Naive thymus-derived CD8-positive, alpha-beta T cell (primary cell): ENCODE data around the gene STK32B. TPM values are rescaled to one million over a fixed set of nuclear protein-coding genes. Genes with fewer than 3 reads are reported as not detected.

Source experiments
- ATAC-seq, 2 donors: fragments of 150-1000 bp; cut with Tn5 transposase in 1 of 2; sonication (Bioruptor Pico), chemical (Tn5 transposase) in 1 of 2; 1 replicate in 1 of 2; 2 replicates in 1 of 2; pipeline ENCODE4 v1.10.0; 2021; ENCODE audit warnings: mild to moderate bottlenecking in 2 of 2, moderate library complexity in 2 of 2
- POLR2A ChIA-PET: fragments of 350-600 bp; sonication (Branson Sonifier 250); formaldehyde crosslinking; loops from one replicate; lab custom pipeline; 2021; ENCODE audit warnings: antibody characterized with exemption; lab: Charles Lee
- DNase-seq, 10 donors: peaks; one replicate each; pipeline versions ENCODE4 v3.0.0 to v3.0.0-alpha.2; 2020 to 2022
- H3K27ac Mint-ChIP-seq, 10 donors: one replicate each; pipeline ENCODE4 v1.8.0; 2020 to 2022; ENCODE audit warnings: mild to moderate bottlenecking in 10 of 10, mixed read lengths in 10 of 10, moderate library complexity in 4 of 10, inconsistent platforms in 1 of 10
- H3K27me3 Mint-ChIP-seq, 5 donors: one replicate each; pipeline ENCODE4 v1.8.0; 2021 to 2022; ENCODE audit warnings: mixed read lengths in 5 of 5
- H3K36me3 Mint-ChIP-seq, 3 donors: one replicate each; pipeline ENCODE4 v1.8.0; 2020 to 2022; ENCODE audit warnings: mixed read lengths in 3 of 3, mild to moderate bottlenecking in 2 of 3, inconsistent platforms in 1 of 3
- H3K4me1 Mint-ChIP-seq, 4 donors: one replicate each; pipeline ENCODE4 v1.8.0; 2021 to 2022; ENCODE audit warnings: mixed read lengths in 4 of 4
- H3K4me3 Mint-ChIP-seq, 10 donors: one replicate each; pipeline ENCODE4 v1.8.0; 2020 to 2022; ENCODE audit warnings: mild to moderate bottlenecking in 10 of 10, mixed read lengths in 10 of 10, moderate library complexity in 6 of 10, inconsistent platforms in 1 of 10
- H3K9me3 Mint-ChIP-seq, 9 donors: one replicate each; pipeline ENCODE4 v1.8.0; 2020 to 2022; ENCODE audit warnings: mixed read lengths in 9 of 9, mild to moderate bottlenecking in 3 of 9, inconsistent platforms in 1 of 9, moderate library complexity in 1 of 9
- polyA plus RNA-seq, 3 donors: library from polyadenylated mRNA; unstranded; fragments of 300-500 nt; fragmentation: Illumina TruSeq; gene quantifications; one replicate each; pipeline ENCODE4 v1.2.3, GENCODE V29; 2021
- total RNA-seq, 8 experiments: library from RNA in 2 of 8; stranded (reverse) in 2 of 8; gene quantifications; one replicate each; pipeline ENCODE4 v1.2.3 and lab custom pipeline; 2021 to 2026

The STK32B gene
- total and polyA plus RNA-seq, 5 experiments from 2014 or later = not detected

DNA sequence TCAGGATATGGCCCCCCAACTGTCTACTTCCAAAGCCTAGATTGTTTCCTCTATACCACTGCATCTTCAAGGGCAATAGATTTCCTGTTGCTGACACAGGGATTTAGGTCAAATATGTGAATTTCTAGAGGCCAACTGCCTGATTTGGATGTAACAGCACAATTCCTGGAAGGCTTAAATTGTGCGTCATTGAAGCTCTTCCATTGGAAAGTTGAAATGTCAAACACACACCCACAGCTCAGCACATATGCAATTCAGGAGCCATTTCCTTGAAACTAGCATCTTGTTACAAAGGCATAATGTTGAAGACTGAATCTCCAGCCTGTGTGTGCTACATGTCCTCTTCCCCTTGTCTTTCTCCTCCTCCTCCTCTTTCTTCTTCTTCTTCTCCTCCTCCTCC, 158.6 kb downstream of the STK32B start:
- H3K27me3 Mint-ChIP-seq = peaks cover 0 to 6% (median 0%) of the 10 kb centered on the region in 5 donors

GRCh38 chr4:5211282-5211839, 160.1 kb downstream of the STK32B start:
- POLR2A ChIA-PET = no interaction called here
- Mint-ChIP-seq H3K27me3 (peaks cover 0 to 6% (median 0%) of the 10 kb centered on the region in 5 donors), H3K4me1 (no peaks in the 10 kb centered on the region), H3K27ac (peak overlapping the region in 1 of 10 donors; percentile 59), H3K9me3 (peaks cover 0 to 6% (median 2%) of the 10 kb centered on the region in 9 donors), H3K36me3 (no peaks in the 10 kb centered on the region), H3K4me3 (no peak overlapping the region)
- DNase-seq (no peak), ATAC-seq (no peak)

More for the DNA sequence above, 158.6 kb downstream of the STK32B start:
- ATAC-seq (no peak), DNase-seq (no peak)
- no peaks in the 10 kb centered on the region for H3K4me1 Mint-ChIP-seq
- no peaks in the 10 kb centered on the region for H3K36me3 Mint-ChIP-seq
- POLR2A ChIA-PET = no interaction called here
- H3K4me3 Mint-ChIP-seq = no peak overlapping the region
- H3K9me3 Mint-ChIP-seq = peaks cover 0 to 6% (median 2%) of the 10 kb centered on the region in 9 donors
- H3K27ac Mint-ChIP-seq = no peak overlapping the region

DNA sequence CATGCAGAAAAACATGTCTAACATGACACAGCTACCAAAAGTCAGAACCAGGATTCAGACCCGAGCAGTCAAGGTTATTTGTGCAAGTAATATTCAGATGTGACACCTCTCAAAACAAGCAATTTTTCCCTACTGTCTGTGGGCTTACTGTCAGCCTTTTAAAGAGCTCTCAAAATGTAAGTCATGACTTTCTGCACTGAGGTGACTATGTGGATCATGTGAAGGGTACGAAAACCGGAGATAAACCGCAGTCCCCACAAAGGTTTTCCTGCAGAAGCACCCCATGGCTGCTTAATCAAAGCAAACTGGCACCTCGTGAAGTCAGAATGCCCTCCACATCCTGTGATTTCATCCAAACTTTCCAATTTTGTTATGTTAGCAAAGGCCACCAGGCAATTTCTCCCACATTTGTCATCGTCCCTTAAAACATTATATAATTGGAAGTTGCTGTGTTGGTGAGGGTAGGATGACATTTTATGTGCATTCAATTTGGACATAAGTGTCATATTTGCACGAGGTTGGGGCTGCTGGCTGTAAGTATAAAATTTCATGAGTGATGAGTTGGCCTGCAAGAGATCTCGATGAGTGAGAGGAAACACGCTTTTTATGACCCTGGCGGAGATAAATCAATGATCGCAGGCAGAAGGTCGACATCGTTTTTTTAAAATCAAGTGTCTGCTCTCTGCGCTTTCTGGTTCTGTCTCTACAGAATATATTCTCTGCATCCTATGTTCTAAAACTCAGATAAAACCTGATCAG, 161.2 kb downstream of the STK32B start:
- H3K9me3 Mint-ChIP-seq = peaks cover 0 to 6% (median 0%) of the 10 kb centered on the region in 9 donors
- no peak overlapping the region for H3K4me3 Mint-ChIP-seq
- no peaks in the 10 kb centered on the region for H3K4me1 Mint-ChIP-seq
- ATAC-seq = no peak
- peaks cover 0 to 7% (median 0%) of the 10 kb centered on the region in 5 donors for H3K27me3 Mint-ChIP-seq
- POLR2A ChIA-PET = no interaction called here
- DNase-seq = no peak
- no peaks in the 10 kb centered on the region for H3K36me3 Mint-ChIP-seq
- no peak overlapping the region for H3K27ac Mint-ChIP-seq

GRCh38 chr4:5213087-5213595, 161.9 kb downstream of the STK32B start:
- no peaks in the 10 kb centered on the region for H3K4me1 Mint-ChIP-seq
- H3K4me3 Mint-ChIP-seq = no peak overlapping the region
- ATAC-seq (no peak), DNase-seq (no peak)
- H3K9me3 Mint-ChIP-seq = peaks cover 0 to 6% (median 0%) of the 10 kb centered on the region in 9 donors
- H3K36me3 Mint-ChIP-seq = no peaks in the 10 kb centered on the region
- no peak overlapping the region for H3K27ac Mint-ChIP-seq
- H3K27me3 Mint-ChIP-seq = peaks cover 0 to 8% (median 0%) of the 10 kb centered on the region in 5 donors
- POLR2A ChIA-PET = no interaction called here

DNA sequence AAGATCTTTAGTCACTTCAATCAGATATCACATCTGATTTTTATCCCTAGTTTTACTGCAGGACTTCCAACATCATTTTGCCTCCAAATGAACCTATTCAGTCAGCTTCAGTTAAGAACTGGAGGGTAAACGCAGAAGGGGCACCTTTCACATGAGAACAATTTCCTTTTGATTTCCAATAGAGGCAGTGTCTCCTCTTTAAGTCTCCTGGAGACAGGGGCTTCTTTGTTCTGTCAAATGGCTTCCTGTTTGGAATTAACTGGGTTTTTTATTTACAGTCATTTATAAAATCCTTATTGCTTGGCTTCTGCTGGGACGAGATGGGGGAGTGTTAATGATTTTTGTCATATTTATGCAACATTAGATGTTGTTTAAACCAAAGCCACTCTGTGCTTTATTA, 164.0 kb downstream of the STK32B start:
- no peaks in the 10 kb centered on the region for H3K36me3 Mint-ChIP-seq
- H3K4me3 Mint-ChIP-seq = no peak overlapping the region
- DNase-seq = no peak
- peaks cover 0 to 7% (median 2%) of the 10 kb centered on the region in 9 donors for H3K9me3 Mint-ChIP-seq
- H3K27me3 Mint-ChIP-seq = peaks cover 0 to 5% (median 0%) of the 10 kb centered on the region in 5 donors
- ATAC-seq = no peak
- POLR2A ChIA-PET = no interaction called here
- no peak overlapping the region for H3K27ac Mint-ChIP-seq
- no peaks in the 10 kb centered on the region for H3K4me1 Mint-ChIP-seq

DNA sequence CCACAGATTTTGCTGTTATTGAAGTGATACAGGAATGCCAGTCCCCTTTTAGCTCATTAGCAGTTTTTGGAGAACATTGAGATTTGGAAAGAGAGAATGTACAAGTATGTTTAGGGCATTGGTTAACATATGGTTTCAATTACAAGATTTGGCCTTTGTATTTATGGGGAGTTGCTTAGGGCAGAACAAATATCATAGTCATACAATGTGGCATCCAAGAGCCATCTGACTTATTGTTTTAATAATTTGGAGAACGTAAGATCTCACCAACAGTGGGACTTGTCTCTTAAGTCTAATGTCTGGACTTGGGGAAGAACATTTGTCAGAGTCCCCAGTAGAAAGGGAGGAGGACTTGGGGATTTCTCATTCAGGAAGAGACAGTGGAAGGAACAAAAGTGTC, 166.1 kb downstream of the STK32B start:
- Mint-ChIP-seq H3K27me3 (peaks cover 0 to 4% (median 0%) of the 10 kb centered on the region in 5 donors), H3K4me3 (no peak overlapping the region), H3K27ac (no peak overlapping the region), H3K9me3 (peaks cover 0 to 26% (median 16%) of the 10 kb centered on the region in 9 donors), H3K4me1 (no peaks in the 10 kb centered on the region), H3K36me3 (peaks cover 0 to 13% (median under 1%) of the 10 kb centered on the region in 3 donors)
- POLR2A ChIA-PET = no interaction called here
- no peak for DNase-seq
- no peak for ATAC-seq

DNA sequence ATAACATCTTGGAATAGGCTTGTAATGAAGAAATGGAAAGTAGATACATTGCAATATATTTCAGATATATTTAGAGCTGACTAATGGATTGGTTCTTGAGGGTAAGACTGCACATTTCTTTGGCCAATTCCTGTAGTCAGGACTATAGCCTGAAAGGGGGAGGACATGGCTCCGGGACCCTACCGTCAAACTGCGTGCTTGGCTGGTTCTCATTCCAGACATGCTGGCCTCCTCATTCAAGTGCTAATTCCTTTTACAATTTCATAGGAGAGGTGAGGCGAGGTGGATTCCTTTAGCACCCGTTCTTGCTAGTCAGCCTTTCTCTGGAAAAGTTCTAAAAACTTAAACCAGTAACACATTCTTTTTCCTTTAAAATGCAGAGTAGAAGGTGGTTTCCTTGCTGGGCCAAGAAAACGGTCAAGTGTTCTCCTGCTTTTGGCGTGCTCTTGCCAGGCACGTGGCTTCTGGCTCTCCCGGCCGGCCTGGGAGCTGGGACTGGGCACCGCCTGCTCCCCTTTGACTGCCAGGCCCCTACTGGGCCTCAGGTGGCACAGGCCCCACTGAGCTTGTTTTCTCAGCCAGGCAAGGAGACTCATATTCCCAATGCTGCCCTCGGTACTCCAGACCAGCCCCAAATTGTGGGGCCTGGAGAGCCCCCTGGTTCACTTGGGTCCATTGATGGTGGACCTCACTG, 167.2 kb downstream of the STK32B start:
- Mint-ChIP-seq H3K36me3 (peaks cover 0 to 16% (median 4%) of the 10 kb centered on the region in 3 donors), H3K4me1 (no peaks in the 10 kb centered on the region), H3K27ac (no peak overlapping the region), H3K27me3 (peaks cover 0 to 4% (median 0%) of the 10 kb centered on the region in 5 donors), H3K4me3 (no peak overlapping the region), H3K9me3 (peaks cover 0 to 36% (median 19%) of the 10 kb centered on the region in 9 donors)
- DNase-seq (no peak), ATAC-seq (no peak)
- POLR2A ChIA-PET = no interaction called here

- Mint-ChIP-seq H3K4me3 (no peak overlapping the region), H3K4me1 (no peaks in the 10 kb centered on the region), H3K27ac (no peak overlapping the region), H3K36me3 (peaks cover 0 to 16% (median 4%) of the 10 kb centered on the region in 3 donors), H3K9me3 (peaks cover 0 to 36% (median 19%) of the 10 kb centered on the region in 9 donors), H3K27me3 (peaks cover 0 to 8% (median 0%) of the 10 kb centered on the region in 5 donors)
- DNase-seq (no peak), ATAC-seq (no peak)
- POLR2A ChIA-PET = no interaction called here
These were observed 168.7 kb downstream of the STK32B start for GRCh38 chr4:5220028-5220427.

- H3K9me3 Mint-ChIP-seq = peaks cover 0 to 36% (median 19%) of the 10 kb centered on the region in 9 donors
- no peak overlapping the region for H3K27ac Mint-ChIP-seq
- H3K27me3 Mint-ChIP-seq = peaks cover 0 to 8% (median 0%) of the 10 kb centered on the region in 5 donors
- DNase-seq (no peak), ATAC-seq (no peak)
- no peak overlapping the region for H3K4me3 Mint-ChIP-seq
- peaks cover 0 to 16% (median 4%) of the 10 kb centered on the region in 3 donors for H3K36me3 Mint-ChIP-seq
- H3K4me1 Mint-ChIP-seq = no peaks in the 10 kb centered on the region
- POLR2A ChIA-PET = no interaction called here
These were observed 170.8 kb downstream of the STK32B start for GRCh38 chr4:5222047-5222446.

DNA sequence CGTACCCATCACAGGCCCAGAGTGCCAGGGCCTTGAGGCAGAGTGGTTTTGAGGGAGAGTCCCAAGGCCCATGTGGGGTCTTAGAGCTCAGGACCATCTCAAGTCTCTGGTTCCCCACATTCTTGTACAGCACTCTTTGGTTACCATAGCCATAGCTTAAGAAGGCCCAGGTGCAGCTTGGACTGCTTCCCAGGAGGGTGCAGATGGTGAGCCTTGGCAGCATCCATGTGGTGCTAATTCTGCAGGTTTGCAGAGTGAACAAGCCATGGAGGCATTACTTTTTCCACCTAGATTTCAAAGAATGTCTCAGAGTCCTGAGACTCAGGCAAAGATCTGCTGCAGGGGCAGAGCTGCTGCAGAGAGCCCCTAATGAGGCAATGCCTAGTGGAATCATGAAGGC, 171.7 kb downstream of the STK32B start:
- ATAC-seq (no peak), DNase-seq (no peak)
- Mint-ChIP-seq H3K36me3 (peaks cover 0 to 16% (median 4%) of the 10 kb centered on the region in 3 donors), H3K4me1 (no peaks in the 10 kb centered on the region), H3K27me3 (peaks cover 0 to 8% (median 0%) of the 10 kb centered on the region in 5 donors), H3K27ac (no peak overlapping the region), H3K4me3 (no peak overlapping the region), H3K9me3 (peaks cover 0 to 36% (median 19%) of the 10 kb centered on the region in 9 donors)
- POLR2A ChIA-PET = no interaction called here

- Mint-ChIP-seq H3K4me3 (no peak overlapping the region), H3K9me3 (peaks cover 0 to 36% (median 19%) of the 10 kb centered on the region in 9 donors), H3K36me3 (peaks cover 0 to 16% (median 4%) of the 10 kb centered on the region in 3 donors), H3K27me3 (peaks cover 0 to 8% (median 0%) of the 10 kb centered on the region in 5 donors), H3K4me1 (no peaks in the 10 kb centered on the region), H3K27ac (no peak overlapping the region)
- POLR2A ChIA-PET = no interaction called here
- DNase-seq = no peak
- no peak for ATAC-seq
These were observed 173.1 kb downstream of the STK32B start for GRCh38 chr4:5224340-5224739.

DNA sequence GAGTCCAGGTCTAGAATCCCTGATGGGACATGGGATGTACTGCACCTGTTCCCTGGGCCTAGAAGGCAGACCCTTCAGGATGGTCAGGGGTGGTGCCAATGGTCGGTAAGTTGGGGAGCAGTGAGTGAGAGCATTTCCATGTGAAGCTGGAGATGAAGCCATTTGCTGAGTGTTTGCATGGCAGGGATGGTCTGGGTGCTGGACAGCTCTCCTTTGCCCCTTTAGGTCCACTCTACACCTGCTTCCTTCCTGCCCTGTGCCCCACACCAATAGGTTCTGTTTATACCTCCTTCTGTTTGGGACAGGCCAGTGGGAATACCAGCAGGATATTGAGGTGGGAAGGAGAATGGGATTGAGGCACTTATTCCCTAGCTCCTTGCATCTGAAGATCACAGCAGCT, 181.3 kb downstream of the STK32B start:
- Mint-ChIP-seq H3K27ac (no peak overlapping the region), H3K4me1 (peaks cover 0 to 2% (median 0%) of the 10 kb centered on the region in 4 donors), H3K27me3 (peaks cover 0 to 9% (median 0%) of the 10 kb centered on the region in 5 donors), H3K4me3 (no peak overlapping the region), H3K36me3 (no peaks in the 10 kb centered on the region), H3K9me3 (no peaks in the 10 kb centered on the region)
- ATAC-seq (no peak), DNase-seq (no peak)
- POLR2A ChIA-PET = no interaction called here
